Endodermal cell (in vitro differentiated cells): ENCODE measurements around the gene FIBCD1. TPM values are rescaled to one million over a fixed set of nuclear protein-coding genes. Genes with fewer than 3 reads are reported as not detected.

ENCODE experiments used
- DNase-seq: peaks from one replicate; pipeline ENCODE4 v3.0.0-alpha.2; 2017
- H3K27ac ChIP-seq: 2 replicates; pipeline ENCODE4 v1.5.1; 2013; ENCODE audit warnings: mild to moderate bottlenecking, low read depth, low read length, moderate library complexity
- H3K27me3 ChIP-seq: 2 replicates; pipeline ENCODE4 v1.6.1; 2013; ENCODE audit warnings: mild to moderate bottlenecking, low read length, moderate library complexity; ENCODE audit not compliant: insufficient read depth, control insufficient read depth, poor library complexity, severe bottlenecking
- H3K36me3 ChIP-seq: 2 replicates; pipeline ENCODE4 v1.7.0; 2013; ENCODE audit warnings: mild to moderate bottlenecking, low read length, moderate library complexity; ENCODE audit not compliant: control insufficient read depth, insufficient read depth
- H3K4me1 ChIP-seq: one replicate; pipeline ENCODE4 v1.7.0; 2013; ENCODE audit warnings: low read length; ENCODE audit not compliant: control insufficient read depth, insufficient read depth
- H3K4me3 ChIP-seq: 2 replicates; pipeline ENCODE4 v1.5.1; 2013; ENCODE audit warnings: mild to moderate bottlenecking, low read length, moderate library complexity
- H3K9ac ChIP-seq: 2 replicates; pipeline ENCODE4 v1.6.1; 2013; ENCODE audit warnings: mild to moderate bottlenecking, low read length, moderate library complexity; ENCODE audit not compliant: poor library complexity, severe bottlenecking; ENCODE audit errors: extremely low read depth
- H3K9me3 ChIP-seq: 2 replicates; pipeline ENCODE4 v1.6.1; 2013; ENCODE audit warnings: mild to moderate bottlenecking, low read length, moderate library complexity; ENCODE audit not compliant: control insufficient read depth
- H3K27ac Mint-ChIP-seq: 2 replicates; pipeline ENCODE4 v1.8.0; 2020; ENCODE audit warnings: mixed read lengths
- H3K27me3 Mint-ChIP-seq: 2 replicates; pipeline ENCODE4 v1.8.0; 2021; ENCODE audit warnings: mild to moderate bottlenecking, mixed read lengths; ENCODE audit not compliant: insufficient read depth
- H3K36me3 Mint-ChIP-seq: 2 replicates; pipeline ENCODE4 v1.8.0; 2020; ENCODE audit warnings: low read depth, mixed read lengths
- H3K4me1 Mint-ChIP-seq: 2 replicates; pipeline ENCODE4 v1.8.0; 2020; ENCODE audit warnings: mixed read lengths
- H3K4me3 Mint-ChIP-seq: 2 replicates; pipeline ENCODE4 v1.8.0; 2020; ENCODE audit warnings: mild to moderate bottlenecking, moderate library complexity, mixed read lengths
- H3K9me3 Mint-ChIP-seq: 2 replicates; pipeline ENCODE4 v1.8.0; 2020; ENCODE audit warnings: mild to moderate bottlenecking, mixed read lengths
- CTCF ChIP-seq: fragments of 200-600 bp; sonication (generic); conservative IDR thresholded peaks from 2 replicates; pipeline ENCODE4 v1.5.0; 2021; ENCODE audit warnings: antibody characterized with exemption, mild to moderate bottlenecking
- WGBS, 2 experiments: methylation state at CpG; one replicate each; pipeline versions ENCODE4 v1.1.5 to v1.1.7; 2013; ENCODE audit warnings: missing lambda C conversion rate in 2 of 2, mixed read lengths in 1 of 2; ENCODE audit not compliant: insufficient coverage in 1 of 2, insufficient read length in 1 of 2; 5-methylcytosine and 5-hydroxymethylcytosine counted together
- total RNA-seq, 2 donors: library from RNA; stranded (reverse); fragmentation: NEBNext Ultra II Directional in 1 of 2; extraction: Animal tissue kit (Norgen Biotek cat#: 25700) in 1 of 2; gene quantifications; 2 replicates in 1 of 2; 3 replicates in 1 of 2; pipeline ENCODE4 v1.2.1, GENCODE V29; 2021

Gene FIBCD1
- total RNA-seq, 2 donors from 2014 or later = 2.8 to 3.7 TPM

- no peak for DNase-seq
- Histone ChIP-seq H3K36me3 (peaks cover 75% of the 10 kb centered on the region), H3K9me3 (no peaks in the 10 kb centered on the region), H3K27ac (no peak overlapping the region), H3K4me1 (no peaks in the 10 kb centered on the region), H3K9ac (no peak overlapping the region), H3K4me3 (no peak overlapping the region), H3K27me3 (no peaks in the 10 kb centered on the region)
- no peak overlapping the region for H3K4me3 Mint-ChIP-seq
- no peaks in the 10 kb centered on the region for H3K4me1 Mint-ChIP-seq
- H3K9me3 Mint-ChIP-seq = no peaks in the 10 kb centered on the region
- TF ChIP-seq CTCF = no peak
- H3K36me3 Mint-ChIP-seq = peaks cover 79% of the 10 kb centered on the region
- no peaks in the 10 kb centered on the region for H3K27me3 Mint-ChIP-seq
- WGBS, 2 experiments = 92 to 96% methylated on average over 5 of the region's 5 CpGs
- H3K27ac Mint-ChIP-seq = no peak overlapping the region
These were observed 64.3 kb downstream of the FIBCD1 start for GRCh38 chr9:130874783-130875182.

GRCh38 chr9:130873966-130874365 lies 65.1 kb downstream of the FIBCD1 start:
- DNase-seq = no peak
- Histone ChIP-seq H3K36me3 (peaks cover 74% of the 10 kb centered on the region), H3K4me3 (no peak overlapping the region), H3K27ac (no peak overlapping the region), H3K27me3 (no peaks in the 10 kb centered on the region), H3K9ac (no peak overlapping the region), H3K9me3 (no peaks in the 10 kb centered on the region), H3K4me1 (no peaks in the 10 kb centered on the region)
- peaks cover 76% of the 10 kb centered on the region for H3K36me3 Mint-ChIP-seq
- no peaks in the 10 kb centered on the region for H3K4me1 Mint-ChIP-seq
- H3K27ac Mint-ChIP-seq = no peak overlapping the region
- no peak for TF ChIP-seq CTCF
- no peaks in the 10 kb centered on the region for H3K27me3 Mint-ChIP-seq
- no peaks in the 10 kb centered on the region for H3K9me3 Mint-ChIP-seq
- H3K4me3 Mint-ChIP-seq = no peak overlapping the region
- 92 to 93% methylated on average over 7 to 8 of the region's 8 CpGs for WGBS, 2 experiments

- 95 to 97% methylated on average over 15 of the region's 15 CpGs for WGBS, 2 experiments
- H3K9me3 Mint-ChIP-seq = no peaks in the 10 kb centered on the region
- H3K9me3 ChIP-seq = no peaks in the 10 kb centered on the region
- no peak overlapping the region for H3K9ac ChIP-seq
- H3K4me1 Mint-ChIP-seq = peaks cover 2% of the 10 kb centered on the region
- H3K36me3 Mint-ChIP-seq = peaks cover 74% of the 10 kb centered on the region
- H3K36me3 ChIP-seq = peaks cover 65% of the 10 kb centered on the region
- DNase-seq = no peak
- H3K4me3 Mint-ChIP-seq = no peak overlapping the region
- no peak overlapping the region for H3K4me3 ChIP-seq
- H3K4me1 ChIP-seq = no peaks in the 10 kb centered on the region
- H3K27me3 ChIP-seq = no peaks in the 10 kb centered on the region
- TF ChIP-seq CTCF = no peak
- no peaks in the 10 kb centered on the region for H3K27me3 Mint-ChIP-seq
- H3K27ac ChIP-seq = no peak overlapping the region
- H3K27ac Mint-ChIP-seq = no peak overlapping the region
These were observed 66.0 kb downstream of the FIBCD1 start for GRCh38 chr9:130872912-130873503.
